ENCODE measurements around the gene PAPSS1. TPM values are rescaled to one million over a fixed set of nuclear protein-coding genes. Genes with fewer than 3 reads are reported as not detected.

PAPSS1 gene
- total RNA-seq, 1 experiment from 2014 or later, result 83.6 TPM

DNA sequence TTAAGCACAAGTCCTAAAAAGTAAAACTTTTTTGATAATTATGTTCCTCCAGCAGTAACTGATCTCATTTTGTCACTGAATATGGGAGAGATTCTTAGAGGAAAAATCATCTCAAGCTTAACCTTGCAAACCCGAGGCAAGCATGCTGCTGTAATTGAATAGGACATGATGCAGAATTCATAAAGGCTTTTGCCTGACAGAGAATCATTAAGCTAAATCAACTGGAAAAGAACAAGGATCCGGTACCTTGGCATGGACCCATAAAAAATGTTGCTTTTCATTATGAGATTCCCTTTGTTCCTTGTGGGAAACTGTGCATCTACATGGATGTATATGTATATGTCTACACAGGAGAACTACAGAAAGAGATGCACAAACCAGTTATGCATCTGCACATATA lies 149.1 kb downstream of the PAPSS1 start:
- H3K27ac Mint-ChIP-seq, result no peak overlapping the region
- no peak overlapping the region for H4K91ac ChIP-seq (ENCODE audit: insufficient read length, low read depth, low read length)
- H2BK5ac ChIP-seq (ENCODE audit: insufficient read length, low read length), result no peak overlapping the region
- H3K27me3 Mint-ChIP-seq (ENCODE audit: low read depth), result peaks cover 4% of the 10 kb centered on the region
- H3K23ac ChIP-seq (ENCODE audit: insufficient read length, low read depth, low read length), result no peak overlapping the region
- H3K9me3 Mint-ChIP-seq, result no peaks in the 10 kb centered on the region; a peak in 2 of 5 replicates
- H3K4ac ChIP-seq (ENCODE audit: low read depth, low read length), result no peak overlapping the region
- no peak overlapping the region for H4K8ac ChIP-seq (replicated peaks; ENCODE audit: insufficient read length, low read depth, low read length)
- H3K79me1 ChIP-seq (ENCODE audit: insufficient read depth, low read depth, low read length, poor library complexity, severe bottlenecking), result no peaks in the 10 kb centered on the region
- no peaks in the 10 kb centered on the region for H3K23me2 ChIP-seq (ENCODE audit: insufficient read length, low read depth, low read length, poor library complexity, severe bottlenecking)
- H3K36me3 Mint-ChIP-seq (ENCODE audit: insufficient read depth in 1 of 3, low read depth in 3 of 3), result no peaks in the 10 kb centered on the region
- no peak overlapping the region for H2BK12ac ChIP-seq (ENCODE audit: insufficient read length, low read depth, low read length)
- H3K9ac ChIP-seq (ENCODE audit: extremely low read depth, insufficient read length, low read length), result no peak overlapping the region
- WGBS (ENCODE audit: extremely low coverage, insufficient read length, low lambda C conversion rate), result no CpG with 5 or more reads among the region's 2 CpGs
- no peak overlapping the region for H3K56ac ChIP-seq (ENCODE audit: insufficient read length, low read depth, low read length)
- H3K27ac ChIP-seq (ENCODE audit: insufficient read length, low read depth, low read length), result no peak overlapping the region
- H3K18ac ChIP-seq (ENCODE audit: insufficient read length, low read depth, low read length), result no peak overlapping the region
- H2AK5ac ChIP-seq (ENCODE audit: insufficient read length, low read length), result no peak overlapping the region
- H4K20me1 ChIP-seq (ENCODE audit: control insufficient read depth, insufficient read depth, insufficient read length), result no peaks in the 10 kb centered on the region
- H2BK15ac ChIP-seq (ENCODE audit: low read depth, low read length), result no peak overlapping the region
- H2BK20ac ChIP-seq (ENCODE audit: low read depth, low read length, poor library complexity, severe bottlenecking), result no peak overlapping the region
- H3K27me3 ChIP-seq (ENCODE audit: insufficient read depth, low read length), result no peaks in the 10 kb centered on the region
- no peak overlapping the region for H4K5ac ChIP-seq (ENCODE audit: insufficient read length, low read depth, low read length)
- H3K4me1 Mint-ChIP-seq, result no peaks in the 10 kb centered on the region
- no peak overlapping the region for H3K4me2 ChIP-seq (ENCODE audit: insufficient read depth, insufficient read length, low read length)
- H3T11ph ChIP-seq (ENCODE audit: low read length), result no peak overlapping the region
- no peak overlapping the region for H3K4me3 Mint-ChIP-seq
- H2AFZ ChIP-seq (ENCODE audit: low read length), result no peak overlapping the region
- no peak overlapping the region for H3K14ac ChIP-seq (ENCODE audit: insufficient read depth, low read length)
- TF ChIP-seq CTCF (conservative IDR thresholded peaks at IDR 0.05), result no peak
- H3K9me3 ChIP-seq (ENCODE audit: control insufficient read depth, low read depth, low read length), result no peaks in the 10 kb centered on the region
- no peaks in the 10 kb centered on the region for H3K4me1 ChIP-seq (ENCODE audit: insufficient read depth, low read length)
- no peak overlapping the region for H2BK120ac ChIP-seq (ENCODE audit: low read depth, low read length, poor library complexity, severe bottlenecking)
- no peaks in the 10 kb centered on the region for H3K79me2 ChIP-seq (ENCODE audit: insufficient read depth, low read length)
- DNase-seq, result no peak

Measured in H9 (cell line).